Gastroesophageal sphincter (tissue), 4 donors: Measurements from ENCODE around the gene TPM1. TPM values are rescaled to one million over a fixed set of nuclear protein-coding genes. Genes with fewer than 3 reads are reported as not detected.

Source experiments
- ATAC-seq: fragments of 150-250 bp; one replicate; pipeline ENCODE4 v1.9.1; 2016; ENCODE audit warnings: mild to moderate bottlenecking, moderate library complexity
- H3K27ac ChIP-seq, 4 donors: fragments of 200-600 bp; sonication (generic) in 3 of 4; 1 replicate in 3 of 4; 2 replicates in 1 of 4; pipeline ENCODE4 v1.5.1; 2016 to 2019
- H3K27me3 ChIP-seq: fragments of 200-600 bp; sonication (generic); one replicate; pipeline ENCODE4 v1.5.1; 2019
- H3K36me3 ChIP-seq, 2 donors: fragments of 200-600 bp; sonication (generic); one replicate each; pipeline ENCODE4 v1.5.1; 2019; ENCODE audit warnings: control low read depth in 1 of 2
- H3K4me1 ChIP-seq, 3 donors: fragments of 200-600 bp; sonication (generic); 1 replicate in 2 of 3; 2 replicates in 1 of 3; pipeline ENCODE4 v1.5.1; 2016 to 2019; ENCODE audit warnings: control low read depth in 2 of 3
- H3K4me3 ChIP-seq, 2 donors: fragments of 200-600 bp; sonication (generic); one replicate each; pipeline ENCODE4 v1.5.1; 2019; ENCODE audit warnings: mild to moderate bottlenecking in 1 of 2, moderate library complexity in 1 of 2
- H3K9me3 ChIP-seq, 3 donors: fragments of 200-600 bp; sonication (generic); one replicate each; pipeline ENCODE4 v1.5.1; 2017 to 2019; ENCODE audit warnings: control low read depth in 2 of 3
- EP300 ChIP-seq: sonication (generic); formaldehyde crosslinking; IDR thresholded peaks from one replicate; pipeline ENCODE4 v1.6.1; 2017; ENCODE audit warnings: antibody characterized with exemption, mild to moderate bottlenecking
- POLR2A ChIP-seq, 2 donors: fragments of 450-650 bp; IDR thresholded peaks; one replicate each; pipeline ENCODE4 v1.6.1; 2017; ENCODE audit warnings: antibody characterized with exemption in 2 of 2, mild to moderate bottlenecking in 2 of 2, moderate library complexity in 1 of 2
- POLR2AphosphoS5 ChIP-seq: sonication (generic); formaldehyde crosslinking; IDR thresholded peaks from one replicate; pipeline ENCODE4 v1.6.1; 2017; ENCODE audit warnings: antibody characterized with exemption
- WGBS, 2 donors: methylation state at CpG; one replicate each; pipeline ENCODE4 v1.1.5; 2018; ENCODE audit warnings: low coverage in 1 of 2; 5-methylcytosine and 5-hydroxymethylcytosine counted together
- total RNA-seq, 4 donors: library from RNA; depleted of rRNA; stranded (reverse); fragments of >200 nt; gene quantifications; one replicate each; pipeline ENCODE4 v1.1.0, GENCODE V29; 2016
- TF ChIP-seq, protein P1 (sequence below), 4 experiments: fragments of 200-600 bp in 2 of 4; fragments of 450-650 bp in 2 of 4; sonication (generic) in 1 of 4; IDR thresholded peaks; one replicate each; pipeline ENCODE4 v1.5.1; 2017 to 2019; ENCODE audit warnings: antibody characterized with exemption in 4 of 4, mild to moderate bottlenecking in 2 of 4, moderate library complexity in 2 of 4

The TPM1 gene
- total RNA-seq, 4 donors from 2014 or later, result 3,599 to 7,152 (median 6,397) TPM

GRCh38 chr15:63059573-63060216, 17.1 kb downstream of the TPM1 start:
- Histone ChIP-seq H3K27ac (peak overlapping the region; percentile 57 to 98 (median 88)), H3K4me3 (no peak overlapping the region), H3K27me3 (no peaks in the 10 kb centered on the region), H3K4me1 (peaks cover 5 to 100% (median 21%) of the 10 kb centered on the region in 3 donors), H3K36me3 (peaks cover 44 to 90% of the 10 kb centered on the region in 2 donors), H3K9me3 (no peaks in the 10 kb centered on the region)
- TF ChIP-seq, protein P1, sequence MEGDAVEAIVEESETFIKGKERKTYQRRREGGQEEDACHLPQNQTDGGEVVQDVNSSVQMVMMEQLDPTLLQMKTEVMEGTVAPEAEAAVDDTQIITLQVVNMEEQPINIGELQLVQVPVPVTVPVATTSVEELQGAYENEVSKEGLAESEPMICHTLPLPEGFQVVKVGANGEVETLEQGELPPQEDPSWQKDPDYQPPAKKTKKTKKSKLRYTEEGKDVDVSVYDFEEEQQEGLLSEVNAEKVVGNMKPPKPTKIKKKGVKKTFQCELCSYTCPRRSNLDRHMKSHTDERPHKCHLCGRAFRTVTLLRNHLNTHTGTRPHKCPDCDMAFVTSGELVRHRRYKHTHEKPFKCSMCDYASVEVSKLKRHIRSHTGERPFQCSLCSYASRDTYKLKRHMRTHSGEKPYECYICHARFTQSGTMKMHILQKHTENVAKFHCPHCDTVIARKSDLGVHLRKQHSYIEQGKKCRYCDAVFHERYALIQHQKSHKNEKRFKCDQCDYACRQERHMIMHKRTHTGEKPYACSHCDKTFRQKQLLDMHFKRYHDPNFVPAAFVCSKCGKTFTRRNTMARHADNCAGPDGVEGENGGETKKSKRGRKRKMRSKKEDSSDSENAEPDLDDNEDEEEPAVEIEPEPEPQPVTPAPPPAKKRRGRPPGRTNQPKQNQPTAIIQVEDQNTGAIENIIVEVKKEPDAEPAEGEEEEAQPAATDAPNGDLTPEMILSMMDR (IDR thresholded peaks at IDR 0.05), result no peak
- 24 to 53% methylated on average over 2 to 4 of the region's 10 CpGs for WGBS, 2 donors
- no peak for ATAC-seq

GRCh38 chr15:63060699-63061098, 18.2 kb downstream of the TPM1 start:
- no peak for ATAC-seq
- no peak overlapping the region for H3K4me3 ChIP-seq
- 12% methylated on average over 9 of the region's 10 CpGs; no CpG with 5 or more reads in 1 of the 2 donors for WGBS, 2 donors
- H3K36me3 ChIP-seq, result peaks cover 52 to 93% of the 10 kb centered on the region in 2 donors
- peak overlapping the region; percentile 57 to 98 (median 88) for H3K27ac ChIP-seq
- no peak for TF ChIP-seq POLR2A (IDR thresholded peaks at IDR 0.05)
- no peak for TF ChIP-seq EP300
- peak; percentile 18 for TF ChIP-seq POLR2AphosphoS5
- TF ChIP-seq, protein P1 (IDR thresholded peaks at IDR 0.05), result no peak
- no peaks in the 10 kb centered on the region for H3K27me3 ChIP-seq
- no peaks in the 10 kb centered on the region for H3K9me3 ChIP-seq
- peaks cover 5 to 100% (median 20%) of the 10 kb centered on the region in 3 donors for H3K4me1 ChIP-seq

DNA sequence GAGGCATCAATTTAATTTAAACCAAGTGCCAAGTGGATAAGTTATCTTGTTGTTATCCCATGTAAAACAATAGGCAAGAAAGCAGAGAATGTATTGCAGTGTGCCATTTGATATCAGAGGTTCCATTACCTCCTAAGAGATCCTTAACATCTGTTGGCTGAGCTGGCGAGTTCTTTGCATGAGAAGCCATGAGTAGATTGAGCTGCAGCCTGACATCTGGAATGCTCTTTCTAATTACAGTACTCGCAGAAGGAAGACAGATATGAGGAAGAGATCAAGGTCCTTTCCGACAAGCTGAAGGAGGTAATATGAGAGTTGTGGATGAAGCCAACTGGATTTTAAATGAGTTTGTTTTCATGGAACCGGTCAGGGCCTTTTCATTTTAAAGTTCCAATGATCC, 19.4 kb downstream of the TPM1 start:
- no peak overlapping the region for H3K4me3 ChIP-seq
- TF ChIP-seq EP300, result no peak
- TF ChIP-seq, protein P1 (IDR thresholded peaks at IDR 0.05), result no peak
- TF ChIP-seq POLR2AphosphoS5, result no peak
- TF ChIP-seq POLR2A (IDR thresholded peaks at IDR 0.05), result no peak
- peak overlapping the region; percentile 56 to 98 (median 88) for H3K27ac ChIP-seq
- ATAC-seq, result no peak
- H3K36me3 ChIP-seq, result peaks cover 55 to 98% of the 10 kb centered on the region in 2 donors
- no peaks in the 10 kb centered on the region for H3K9me3 ChIP-seq
- 42 to 47% methylated on average over 3 to 4 of the region's 4 CpGs for WGBS, 2 donors
- no peaks in the 10 kb centered on the region for H3K27me3 ChIP-seq
- H3K4me1 ChIP-seq, result peaks cover 8 to 100% (median 17%) of the 10 kb centered on the region in 3 donors

- no peaks in the 10 kb centered on the region for H3K27me3 ChIP-seq
- ATAC-seq, result no peak
- peaks cover 48 to 98% of the 10 kb centered on the region in 2 donors for H3K36me3 ChIP-seq
- peak overlapping the region in 3 of 4 donors; percentile 35 to 98 (median 97) for H3K27ac ChIP-seq
- WGBS, 2 donors, result 61 to 75% methylated on average over 2 of the region's 2 CpGs
- no peak overlapping the region for H3K4me3 ChIP-seq
- peaks cover 13 to 100% (median 24%) of the 10 kb centered on the region in 3 donors for H3K4me1 ChIP-seq
- H3K9me3 ChIP-seq, result no peaks in the 10 kb centered on the region
- TF ChIP-seq, protein P1 (IDR thresholded peaks at IDR 0.05), result no peak
- TF ChIP-seq EP300, result no peak
- TF ChIP-seq POLR2A (IDR thresholded peaks at IDR 0.05), result no peak
- no peak for TF ChIP-seq POLR2AphosphoS5
Observed at GRCh38 chr15:63063164-63063756, 20.7 kb downstream of the TPM1 start.
